Measurements from ENCODE around the gene HNRNPLL. TPM values are rescaled to one million over a fixed set of nuclear protein-coding genes. Genes with fewer than 3 reads are reported as not detected.

HNRNPLL gene
- total and polyA plus RNA-seq, 2 of the 13 experiments (the other 11 are each of a cell fraction or from before 2014, with no cell fraction given), result 49.4 to 103 TPM

- in situ Hi-C loops (cut with HindIII; ENCODE audit: extremely low pct_ligation_motif_present, low pct_unique_long_range_greater_than_20kb), result loop anchor here (5.0 kb wide), 2 partner anchors 67 to 122 kb away; partner anchors contain the start of gene GALM
- H2AFZ ChIP-seq (ENCODE audit: low read length), result no peak overlapping the region
- H4K20me1 ChIP-seq (ENCODE audit: insufficient read depth, low read length), result peaks cover 27% of the 10 kb centered on the region
- H3K9me3 ChIP-seq (ENCODE audit: low read length), result no peaks in the 10 kb centered on the region
- peaks cover 0 to 7% of the 10 kb centered on the region in 2 experiments; a peak in 2 of 5 replicates for H3K36me3 ChIP-seq (replicated peaks in 1 of 2; ENCODE audit: control insufficient read depth in 1 of 2, insufficient read depth in 2 of 2, low read length in 2 of 2)
- H3K79me2 ChIP-seq (ENCODE audit: insufficient read depth, low read length), result peaks cover 69% of the 10 kb centered on the region
- no peaks in the 10 kb centered on the region; a peak in 2 of 5 replicates for H3K27me3 ChIP-seq (ENCODE audit: control insufficient read depth in 1 of 2, insufficient read depth in 2 of 2, low read length in 2 of 2)
- intact Hi-C loops (cut with micrococcal nuclease; ENCODE audit: unreplicated experiment), result no loop called here
- ChIA-PET CTCF (ENCODE audit: low intra/inter-chr PET ratio, low total read pairs) (no interaction called here), POLR2A (interaction anchor here (0.7 to 8.5 kb wide), 9 partner anchors 11 to 276 kb away, joined by 3 to 65 read pairs (median 4); partner anchors contain the start of genes DHX57, GALM, MORN2 and SRSF7)
- 1% methylated on average over 15 of the region's 15 CpGs for WGBS (ENCODE audit: low lambda C conversion rate)
- H3K4me3 ChIP-seq (replicated peaks in 1 of 3; ENCODE audit: insufficient read depth in 1 of 3, low read depth in 2 of 3, low read length in 3 of 3), result peak overlapping the region; percentile 87 to 98 (median 95)
- FAIRE-seq (no peak), DNase-seq (ENCODE audit: low spot score) (peak; percentile 52), ATAC-seq (no peak)
- BruUV-seq (replicated peaks), result TSS peak; percentile 93
- H3K4me2 ChIP-seq (ENCODE audit: low read depth, low read length), result peak overlapping the region; percentile 86
- peak overlapping the region; percentile 92 for H3K27ac ChIP-seq (ENCODE audit: extremely low read length, insufficient read depth, low read length)
- peaks cover 60% of the 10 kb centered on the region for H3K4me1 ChIP-seq (ENCODE audit: insufficient read depth, low read length)
- H3K9ac ChIP-seq (ENCODE audit: insufficient read depth, low read depth, low read length), result peak overlapping the region; percentile 97
- TF ChIP-seq KLF11 (CRISPR knock-in tag; IDR thresholded peaks at IDR 0.05), result 0 out of 2 replicates have a peak, but pooled peaks have one; percentile 5
- TF ChIP-seq ZBTB7B (CRISPR knock-in tag; IDR thresholded peaks at IDR 0.05), result 0 out of 2 replicates have a peak, but pooled peaks have one; percentile 25
- TF ChIP-seq MED8 (CRISPR knock-in tag; IDR thresholded peaks at IDR 0.05; ENCODE audit: insufficient replicate concordance), result no peak
- TF ChIP-seq SIX1 (CRISPR knock-in tag; IDR thresholded peaks at IDR 0.05; ENCODE audit: borderline replicate concordance), result no peak
- no peak for TF ChIP-seq TIGD3 (CRISPR knock-in tag; IDR thresholded peaks at IDR 0.05; ENCODE audit: borderline replicate concordance)
- no peak for TF ChIP-seq ZNF484 (CRISPR knock-in tag; IDR thresholded peaks at IDR 0.05; ENCODE audit: borderline replicate concordance, low read depth)
- no peak; the same call in 1 of the 2 replicates for TF ChIP-seq ATF1 (CRISPR knock-in tag; IDR thresholded peaks at IDR 0.05)
- no peak for TF ChIP-seq MTERF4 (CRISPR knock-in tag; IDR thresholded peaks at IDR 0.05)
- peak; percentile 52 for TF ChIP-seq TAF1 (CRISPR knock-in tag; IDR thresholded peaks at IDR 0.05)
- peak; percentile 44 for TF ChIP-seq XRCC5 (optimal IDR thresholded peaks at IDR 0.05; ENCODE audit: low read length)
- peak; percentile 59; the same call in 1 of the 2 replicates for TF ChIP-seq SAP130 (CRISPR knock-in tag; IDR thresholded peaks at IDR 0.05; ENCODE audit: low read depth)
- peak; percentile 61 for TF ChIP-seq AGO2 (optimal IDR thresholded peaks at IDR 0.05; ENCODE audit: low read depth, low read length)
- TF ChIP-seq GMEB1 (CRISPR knock-in tag; IDR thresholded peaks at IDR 0.05; ENCODE audit: borderline replicate concordance), result no peak
- no peak for TF ChIP-seq ELF3 (CRISPR knock-in tag; IDR thresholded peaks at IDR 0.05)
- TF ChIP-seq KDM2A (CRISPR knock-in tag; IDR thresholded peaks at IDR 0.05; ENCODE audit: borderline replicate concordance, low read depth), result peak; percentile 29; the same call in 1 of the 2 replicates
- no peak for TF ChIP-seq ZNF704 (CRISPR knock-in tag; IDR thresholded peaks at IDR 0.05; ENCODE audit: borderline replicate concordance)
- peak; percentile 69; the same call in 1 of the 2 replicates for TF ChIP-seq ZMYM2 (CRISPR knock-in tag; IDR thresholded peaks at IDR 0.05)
- no peak for TF ChIP-seq CBX2 (IDR thresholded peaks at IDR 0.05; ENCODE audit: low read depth, low read length)
- TF ChIP-seq CBX2 (CRISPR knock-in tag; IDR thresholded peaks at IDR 0.05; ENCODE audit: low read depth), result no peak
Measured at GRCh38 chr2:38600242-38600891, 2.4 kb downstream of the HNRNPLL start.
